Stimulated activated effector memory CD8-positive, alpha-beta T cell treated with anti-CD3 and anti-CD28 coated beads, Interleukin-12 subunit alpha, Interleukin-12 subunit beta, amount 100 ng/mL, for 72 hours (primary cell): ENCODE results near the gene ATG4B.

ENCODE experiments used
- ATAC-seq: fragments of 150-1000 bp; cut with Tn5 transposase; 2 replicates; pipeline ENCODE4 v1.10.0; 2021
- DNase-seq, 2 donors: peaks; one replicate each; pipeline ENCODE4 v3.0.0; 2021 to 2022; ENCODE audit warnings: low spot score in 2 of 2
- H3K27ac Mint-ChIP-seq: one replicate; pipeline ENCODE4 v1.8.0; 2022; ENCODE audit warnings: mild to moderate bottlenecking, mixed read lengths
- H3K36me3 Mint-ChIP-seq: one replicate; pipeline ENCODE4 v1.8.0; 2022; ENCODE audit warnings: mild to moderate bottlenecking, mixed read lengths
- H3K4me1 Mint-ChIP-seq: one replicate; pipeline ENCODE4 v1.8.0; 2022; ENCODE audit warnings: mixed read lengths
- H3K4me3 Mint-ChIP-seq: one replicate; pipeline ENCODE4 v1.8.0; 2022; ENCODE audit warnings: mild to moderate bottlenecking, mixed read lengths
- H3K9me3 Mint-ChIP-seq: one replicate; pipeline ENCODE4 v1.8.0; 2022; ENCODE audit warnings: mixed read lengths

The ATG4B gene

GRCh38 chr2:241703032-241703604, 65.6 kb downstream of the ATG4B start:
- ATAC-seq, result no peak
- H3K4me1 Mint-ChIP-seq, result peaks cover 26% of the 10 kb centered on the region
- no peaks in the 10 kb centered on the region for H3K9me3 Mint-ChIP-seq
- peak overlapping the region; percentile 85 for H3K4me3 Mint-ChIP-seq
- peak overlapping the region; percentile 85 for H3K27ac Mint-ChIP-seq
- no peak for DNase-seq
- H3K36me3 Mint-ChIP-seq, result peaks cover 69% of the 10 kb centered on the region

GRCh38 chr2:241706537-241706936, 69.0 kb downstream of the ATG4B start:
- peaks cover 89% of the 10 kb centered on the region for H3K36me3 Mint-ChIP-seq
- H3K4me1 Mint-ChIP-seq, result peaks cover 27% of the 10 kb centered on the region
- H3K27ac Mint-ChIP-seq, result no peak overlapping the region
- ATAC-seq (no peak), DNase-seq (no peak)
- H3K4me3 Mint-ChIP-seq, result no peak overlapping the region
- H3K9me3 Mint-ChIP-seq, result no peaks in the 10 kb centered on the region

DNA sequence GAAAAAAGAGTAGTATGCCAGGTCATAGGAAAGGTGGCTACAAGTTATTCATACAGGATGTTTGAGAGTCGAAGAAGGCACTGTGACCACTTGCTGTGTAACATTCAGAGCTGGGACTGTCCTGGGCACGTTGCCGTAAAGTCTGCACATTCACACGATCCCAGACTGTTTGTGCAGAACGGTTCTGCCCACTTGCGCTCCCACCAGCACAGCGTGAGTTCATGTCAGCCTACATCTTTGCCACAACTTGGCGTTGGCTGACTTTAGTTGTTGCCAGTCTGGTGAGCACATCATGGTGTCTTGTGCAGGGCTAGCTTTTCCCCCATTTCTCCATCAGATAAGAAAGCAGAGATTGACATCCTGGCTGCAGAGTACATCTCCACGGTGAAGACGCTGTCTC, 71.4 kb downstream of the ATG4B start:
- Mint-ChIP-seq H3K9me3 (no peaks in the 10 kb centered on the region), H3K4me3 (no peak overlapping the region), H3K27ac (no peak overlapping the region), H3K4me1 (peaks cover 15% of the 10 kb centered on the region), H3K36me3 (peaks cover 100% of the 10 kb centered on the region)
- ATAC-seq, result no peak
- no peak for DNase-seq

DNA sequence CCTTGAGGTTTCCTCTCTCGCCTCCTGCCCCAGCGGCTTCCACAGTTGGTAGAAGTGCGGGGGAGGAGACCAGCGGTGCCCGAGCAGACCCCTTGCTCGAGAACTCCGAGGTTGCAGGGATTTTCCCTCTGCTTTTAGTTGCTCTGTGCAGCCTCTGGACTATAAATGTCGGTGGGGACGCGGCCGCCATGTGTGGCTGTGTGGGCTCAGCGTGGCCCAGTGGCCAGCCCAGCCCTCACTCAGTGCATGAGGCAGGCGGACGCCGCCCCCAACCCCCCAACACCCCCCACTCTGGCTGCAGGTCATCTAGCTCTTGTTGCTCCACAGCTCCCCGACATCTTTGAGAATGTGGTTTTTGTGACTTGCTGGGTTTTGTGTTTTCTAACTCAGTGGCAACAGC, 81.6 kb downstream of the ATG4B start:
- peaks cover 6% of the 10 kb centered on the region for H3K4me1 Mint-ChIP-seq
- peaks cover 87% of the 10 kb centered on the region for H3K36me3 Mint-ChIP-seq
- no peak overlapping the region for H3K4me3 Mint-ChIP-seq
- no peak for DNase-seq
- no peaks in the 10 kb centered on the region for H3K9me3 Mint-ChIP-seq
- ATAC-seq, result no peak
- no peak overlapping the region for H3K27ac Mint-ChIP-seq

- ATAC-seq (no peak), DNase-seq (no peak)
- no peaks in the 10 kb centered on the region for H3K9me3 Mint-ChIP-seq
- H3K27ac Mint-ChIP-seq, result no peak overlapping the region
- H3K4me3 Mint-ChIP-seq, result no peak overlapping the region
- peaks cover 79% of the 10 kb centered on the region for H3K36me3 Mint-ChIP-seq
- H3K4me1 Mint-ChIP-seq, result peaks cover 6% of the 10 kb centered on the region
Observed at GRCh38 chr2:241720099-241720498, 82.6 kb downstream of the ATG4B start.

GRCh38 chr2:241720560-241720959, 83.1 kb downstream of the ATG4B start:
- H3K4me3 Mint-ChIP-seq, result no peak overlapping the region
- DNase-seq, result no peak
- H3K9me3 Mint-ChIP-seq, result no peaks in the 10 kb centered on the region
- peaks cover 75% of the 10 kb centered on the region for H3K36me3 Mint-ChIP-seq
- no peak for ATAC-seq
- H3K4me1 Mint-ChIP-seq, result peaks cover 6% of the 10 kb centered on the region
- no peak overlapping the region for H3K27ac Mint-ChIP-seq

GRCh38 chr2:241721852-241722251, 84.4 kb downstream of the ATG4B start:
- no peak for DNase-seq
- Mint-ChIP-seq H3K27ac (no peak overlapping the region), H3K4me3 (no peak overlapping the region), H3K4me1 (peaks cover 6% of the 10 kb centered on the region), H3K9me3 (no peaks in the 10 kb centered on the region), H3K36me3 (peaks cover 69% of the 10 kb centered on the region)
- no peak for ATAC-seq

GRCh38 chr2:241722896-241723454, 85.5 kb downstream of the ATG4B start:
- Mint-ChIP-seq H3K36me3 (peaks cover 57% of the 10 kb centered on the region), H3K9me3 (no peaks in the 10 kb centered on the region), H3K4me3 (no peak overlapping the region), H3K27ac (peak overlapping the region; percentile 26), H3K4me1 (peaks cover 6% of the 10 kb centered on the region)
- DNase-seq, result no peak
- ATAC-seq, result no peak
